CD4-positive, alpha-beta T cell treated with Interleukin-15 for 1 hour (primary cell): Measurements from ENCODE around the gene ONECUT2.

Experiments
- DNase-seq: peaks from one replicate; pipeline ENCODE4 v3.0.0-alpha.2; 2020

ONECUT2 gene

GRCh38 chr18:57533006-57533867 lies 98.1 kb downstream of the ONECUT2 start:
- no peak for DNase-seq

GRCh38 chr18:57533868-57534510 lies 98.8 kb downstream of the ONECUT2 start:
- no peak for DNase-seq

- DNase-seq: no peak
These were observed 99.3 kb downstream of the ONECUT2 start for GRCh38 chr18:57534511-57534909.

GRCh38 chr18:57538614-57539013 lies 103.4 kb downstream of the ONECUT2 start:
- no peak for DNase-seq

DNA sequence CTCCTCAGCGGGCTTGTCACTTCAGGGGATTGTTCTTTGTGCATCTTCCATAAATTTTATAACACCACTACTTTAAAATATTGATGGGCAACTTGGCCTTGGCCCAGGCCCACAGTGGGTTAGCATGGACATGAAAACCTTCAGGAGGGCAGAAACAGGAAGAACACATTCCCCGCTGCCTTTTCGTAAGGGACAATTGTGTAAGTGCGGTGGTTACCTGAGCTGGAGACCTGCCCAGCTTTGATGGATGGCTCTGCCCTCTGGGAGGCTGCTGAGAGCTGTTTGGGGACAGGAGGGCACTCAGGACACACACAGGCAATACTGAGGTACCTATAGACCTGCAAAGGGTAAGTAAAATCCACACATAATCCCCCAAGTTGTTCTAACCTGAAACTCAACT lies 104.5 kb downstream of the ONECUT2 start:
- DNase-seq: no peak
